CD4-positive, alpha-beta memory T cell (primary cell): ENCODE data around the gene SOX1. TPM values are rescaled to one million over a fixed set of nuclear protein-coding genes. Genes with fewer than 3 reads are reported as not detected.

Experiments
- CTCF ChIA-PET: fragments of 350-600 bp; sonication (Branson Sonifier 250); formaldehyde crosslinking; loops from one replicate; lab custom pipeline; 2021; ENCODE audit warnings: inconsistent platforms; ENCODE audit not compliant: partially characterized antibody; lab: Charles Lee
- POLR2A ChIA-PET: fragments of 350-600 bp; sonication (Branson Sonifier 250); formaldehyde crosslinking; loops from one replicate; lab custom pipeline; 2021; ENCODE audit not compliant: partially characterized antibody; lab: Charles Lee
- DNase-seq, 5 donors: peaks; one replicate each; pipeline versions ENCODE4 v3.0.0 to v3.0.0-alpha.2; 2020 to 2022; ENCODE audit warnings: mixed read lengths in 1 of 5
- H3K27ac ChIP-seq: one replicate; pipeline ENCODE4 v1.7.0; 2013; ENCODE audit warnings: low read depth, low read length
- H3K27me3 ChIP-seq: 2 replicates; pipeline ENCODE4 v1.7.0; 2013; ENCODE audit warnings: mild to moderate bottlenecking, low read length, moderate library complexity; ENCODE audit not compliant: insufficient read depth
- H3K36me3 ChIP-seq: 2 replicates; pipeline ENCODE4 v1.7.0; 2013; ENCODE audit warnings: mild to moderate bottlenecking, low read length, moderate library complexity; ENCODE audit not compliant: insufficient read depth
- H3K4me1 ChIP-seq: 2 replicates; pipeline ENCODE4 v1.7.0; 2013; ENCODE audit warnings: mild to moderate bottlenecking, low read length, moderate library complexity; ENCODE audit not compliant: insufficient read depth
- H3K4me3 ChIP-seq, 2 donors: one replicate each; pipeline ENCODE4 v1.7.0; 2013; ENCODE audit warnings: low read length in 2 of 2, mild to moderate bottlenecking in 1 of 2
- H3K9me3 ChIP-seq, 2 donors: one replicate each; pipeline ENCODE4 v1.7.0; 2013; ENCODE audit warnings: low read length in 2 of 2, control low read depth in 1 of 2; ENCODE audit not compliant: control insufficient read depth in 1 of 2
- H3K27ac Mint-ChIP-seq, 7 donors: one replicate each; pipeline ENCODE4 v1.8.0; 2020 to 2021; ENCODE audit warnings: mixed read lengths in 7 of 7, mild to moderate bottlenecking in 6 of 7, inconsistent platforms in 3 of 7, moderate library complexity in 3 of 7
- H3K27me3 Mint-ChIP-seq, 2 donors: one replicate each; pipeline ENCODE4 v1.8.0; 2020 to 2021; ENCODE audit warnings: mixed read lengths in 2 of 2
- H3K36me3 Mint-ChIP-seq, 2 donors: one replicate each; pipeline ENCODE4 v1.8.0; 2020 to 2021; ENCODE audit warnings: mixed read lengths in 2 of 2, inconsistent platforms in 1 of 2, mild to moderate bottlenecking in 1 of 2
- H3K4me1 Mint-ChIP-seq, 4 donors: one replicate each; pipeline ENCODE4 v1.8.0; 2020 to 2021; ENCODE audit warnings: mixed read lengths in 4 of 4, mild to moderate bottlenecking in 1 of 4
- H3K4me3 Mint-ChIP-seq, 8 donors: one replicate each; pipeline ENCODE4 v1.8.0; 2020 to 2021; ENCODE audit warnings: mixed read lengths in 8 of 8, mild to moderate bottlenecking in 7 of 8, moderate library complexity in 6 of 8, inconsistent platforms in 3 of 8
- H3K9me3 Mint-ChIP-seq, 8 donors: one replicate each; pipeline ENCODE4 v1.8.0; 2020 to 2021; ENCODE audit warnings: mixed read lengths in 8 of 8, mild to moderate bottlenecking in 5 of 8, inconsistent platforms in 3 of 8, moderate library complexity in 1 of 8
- intact Hi-C: fragments of 100-400 bp; cut with micrococcal nuclease; formaldehyde crosslinking; loops from one replicate; pipeline ENCODE4 v1.15.1; 2023
- polyA plus RNA-seq, 2 donors: library from polyadenylated mRNA; unstranded; fragments of 300-500 nt; fragmentation: Illumina TruSeq; gene quantifications; one replicate each; pipeline ENCODE4 v1.2.3, GENCODE V29; 2021
- total RNA-seq, 2 experiments: library from RNA; stranded (reverse); gene quantifications; one replicate each; pipeline ENCODE4 v1.2.3, GENCODE V29; 2021

Gene SOX1
- total and polyA plus RNA-seq, 4 experiments from 2014 or later, result not detected

- Mint-ChIP-seq H3K27ac (peak overlapping the region in 2 of 7 donors; percentile 41 to 44), H3K9me3 (peaks cover 0 to 24% (median 7%) of the 10 kb centered on the region in 8 donors), H3K4me1 (peaks cover 3 to 9% (median 4%) of the 10 kb centered on the region in 4 donors), H3K4me3 (peak overlapping the region in 1 of 8 donors; percentile 54), H3K36me3 (peaks cover 0 to 1% of the 10 kb centered on the region in 2 donors), H3K27me3 (peaks cover 51 to 53% of the 10 kb centered on the region in 2 donors)
- H3K9me3 ChIP-seq, result no peaks in the 10 kb centered on the region
- DNase-seq, result no peak
- peaks cover 28% of the 10 kb centered on the region for H3K27me3 ChIP-seq
- no peaks in the 10 kb centered on the region for H3K4me1 ChIP-seq
- ChIA-PET POLR2A (no interaction called here), CTCF (no interaction called here)
- intact Hi-C loops, result no loop called here
- H3K27ac ChIP-seq, result no peak overlapping the region
- H3K4me3 ChIP-seq, result no peak overlapping the region
- H3K36me3 ChIP-seq, result no peaks in the 10 kb centered on the region
Measured at GRCh38 chr13:112055036-112055914, 11.7 kb upstream of the SOX1 start.

- DNase-seq, result no peak
- Mint-ChIP-seq H3K27me3 (peaks cover 53% of the 10 kb centered on the region in 2 donors), H3K27ac (no peak overlapping the region), H3K4me1 (peaks cover 3 to 9% (median 6%) of the 10 kb centered on the region in 4 donors), H3K4me3 (no peak overlapping the region), H3K9me3 (peaks cover 0 to 24% (median 9%) of the 10 kb centered on the region in 8 donors), H3K36me3 (peaks cover 0 to 1% of the 10 kb centered on the region in 2 donors)
- no peak overlapping the region for H3K4me3 ChIP-seq
- no peaks in the 10 kb centered on the region for H3K4me1 ChIP-seq
- ChIA-PET CTCF (no interaction called here), POLR2A (no interaction called here)
- intact Hi-C loops, result no loop called here
- no peak overlapping the region for H3K27ac ChIP-seq
- no peaks in the 10 kb centered on the region for H3K36me3 ChIP-seq
- peaks cover 29% of the 10 kb centered on the region for H3K27me3 ChIP-seq
- no peaks in the 10 kb centered on the region for H3K9me3 ChIP-seq
Measured at GRCh38 chr13:112055915-112056269, 11.1 kb upstream of the SOX1 start.

GRCh38 chr13:112056284-112056727 is 10.6 kb upstream of the SOX1 start:
- H3K27ac ChIP-seq, result no peak overlapping the region
- no peaks in the 10 kb centered on the region for H3K4me1 ChIP-seq
- Mint-ChIP-seq H3K36me3 (peaks cover 0 to 1% of the 10 kb centered on the region in 2 donors), H3K27me3 (peaks cover 50 to 56% of the 10 kb centered on the region in 2 donors), H3K4me1 (peaks cover 3 to 9% (median 6%) of the 10 kb centered on the region in 4 donors), H3K27ac (no peak overlapping the region), H3K4me3 (peak overlapping the region in 1 of 8 donors; percentile 26), H3K9me3 (peaks cover 0 to 24% (median 9%) of the 10 kb centered on the region in 8 donors)
- intact Hi-C loops, result no loop called here
- no peaks in the 10 kb centered on the region for H3K9me3 ChIP-seq
- DNase-seq, result no peak
- H3K27me3 ChIP-seq, result peaks cover 29% of the 10 kb centered on the region
- H3K36me3 ChIP-seq, result no peaks in the 10 kb centered on the region
- CTCF ChIA-PET, result no interaction called here
- POLR2A ChIA-PET, result no interaction called here
- H3K4me3 ChIP-seq, result no peak overlapping the region

GRCh38 chr13:112056739-112057438 is 10.1 kb upstream of the SOX1 start:
- no peaks in the 10 kb centered on the region for H3K36me3 ChIP-seq
- H3K27me3 ChIP-seq, result peaks cover 25% of the 10 kb centered on the region
- Mint-ChIP-seq H3K27ac (no peak overlapping the region), H3K27me3 (peaks cover 48 to 54% of the 10 kb centered on the region in 2 donors), H3K9me3 (peaks cover 0 to 27% (median 10%) of the 10 kb centered on the region in 8 donors), H3K4me1 (peaks cover 3 to 11% (median 7%) of the 10 kb centered on the region in 4 donors), H3K4me3 (peak overlapping the region in 1 of 8 donors; percentile 26), H3K36me3 (peaks cover 1 to 2% of the 10 kb centered on the region in 2 donors)
- H3K4me1 ChIP-seq, result no peaks in the 10 kb centered on the region
- CTCF ChIA-PET, result no interaction called here
- no peak overlapping the region for H3K4me3 ChIP-seq
- no peak overlapping the region for H3K27ac ChIP-seq
- no peaks in the 10 kb centered on the region for H3K9me3 ChIP-seq
- POLR2A ChIA-PET, result no interaction called here
- intact Hi-C loops, result no loop called here
- DNase-seq, result no peak

DNA sequence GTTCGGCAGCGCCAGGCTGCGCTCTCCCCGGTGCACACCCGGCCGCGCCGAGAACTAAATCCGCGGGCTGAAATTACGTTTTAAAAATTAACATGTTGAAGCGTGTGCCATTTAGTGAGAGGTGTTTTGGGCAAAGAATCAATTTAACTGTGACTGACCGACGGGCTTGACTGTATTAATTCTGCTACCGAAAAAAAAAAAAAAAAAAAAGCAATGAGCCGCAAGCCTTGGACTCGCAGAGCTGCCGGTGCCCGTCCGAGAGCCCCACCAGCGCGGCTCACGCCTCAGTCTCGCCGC is 9.6 kb upstream of the SOX1 start:
- Mint-ChIP-seq H3K36me3 (peaks cover 1 to 3% of the 10 kb centered on the region in 2 donors), H3K9me3 (peaks cover 0 to 24% (median 10%) of the 10 kb centered on the region in 8 donors), H3K27ac (no peak overlapping the region), H3K27me3 (peaks cover 46 to 52% of the 10 kb centered on the region in 2 donors), H3K4me3 (no peak overlapping the region), H3K4me1 (peaks cover 3 to 13% (median 7%) of the 10 kb centered on the region in 4 donors)
- no peak for DNase-seq
- Histone ChIP-seq H3K4me3 (no peak overlapping the region), H3K27ac (no peak overlapping the region), H3K4me1 (no peaks in the 10 kb centered on the region), H3K27me3 (peaks cover 28% of the 10 kb centered on the region), H3K36me3 (no peaks in the 10 kb centered on the region), H3K9me3 (no peaks in the 10 kb centered on the region)
- ChIA-PET CTCF (no interaction called here), POLR2A (no interaction called here)
- intact Hi-C loops, result no loop called here

GRCh38 chr13:112057736-112058518 is 9.0 kb upstream of the SOX1 start:
- peaks cover 1 to 3% of the 10 kb centered on the region in 2 donors for H3K36me3 Mint-ChIP-seq
- ChIA-PET POLR2A (no interaction called here), CTCF (no interaction called here)
- peaks cover 30% of the 10 kb centered on the region for H3K27me3 ChIP-seq
- H3K9me3 Mint-ChIP-seq, result peaks cover 0 to 24% (median 9%) of the 10 kb centered on the region in 8 donors
- H3K4me3 Mint-ChIP-seq, result no peak overlapping the region
- peaks cover 42 to 52% of the 10 kb centered on the region in 2 donors for H3K27me3 Mint-ChIP-seq
- no peaks in the 10 kb centered on the region for H3K9me3 ChIP-seq
- H3K4me1 ChIP-seq, result no peaks in the 10 kb centered on the region
- intact Hi-C loops, result no loop called here
- peaks cover 3 to 12% (median 7%) of the 10 kb centered on the region in 4 donors for H3K4me1 Mint-ChIP-seq
- DNase-seq, result no peak
- H3K4me3 ChIP-seq, result no peak overlapping the region
- H3K36me3 ChIP-seq, result no peaks in the 10 kb centered on the region
- H3K27ac ChIP-seq, result no peak overlapping the region
- H3K27ac Mint-ChIP-seq, result no peak overlapping the region

- peaks cover 1 to 8% (median 4%) of the 10 kb centered on the region in 4 donors for H3K4me1 Mint-ChIP-seq
- Histone ChIP-seq H3K4me1 (no peaks in the 10 kb centered on the region), H3K36me3 (no peaks in the 10 kb centered on the region), H3K4me3 (no peak overlapping the region), H3K9me3 (no peaks in the 10 kb centered on the region), H3K27ac (no peak overlapping the region), H3K27me3 (peaks cover 34% of the 10 kb centered on the region)
- H3K4me3 Mint-ChIP-seq, result no peak overlapping the region
- no peak for DNase-seq
- intact Hi-C loops, result no loop called here
- ChIA-PET CTCF (no interaction called here), POLR2A (no interaction called here)
- peaks cover 44 to 51% of the 10 kb centered on the region in 2 donors for H3K27me3 Mint-ChIP-seq
- H3K36me3 Mint-ChIP-seq, result peaks cover 1 to 3% of the 10 kb centered on the region in 2 donors
- no peak overlapping the region for H3K27ac Mint-ChIP-seq
- H3K9me3 Mint-ChIP-seq, result peaks cover 0 to 24% (median 7%) of the 10 kb centered on the region in 8 donors
Measured at GRCh38 chr13:112058519-112058873, 8.5 kb upstream of the SOX1 start.
